ENCODE results near the gene CHIT1.

The CHIT1 gene

DNA sequence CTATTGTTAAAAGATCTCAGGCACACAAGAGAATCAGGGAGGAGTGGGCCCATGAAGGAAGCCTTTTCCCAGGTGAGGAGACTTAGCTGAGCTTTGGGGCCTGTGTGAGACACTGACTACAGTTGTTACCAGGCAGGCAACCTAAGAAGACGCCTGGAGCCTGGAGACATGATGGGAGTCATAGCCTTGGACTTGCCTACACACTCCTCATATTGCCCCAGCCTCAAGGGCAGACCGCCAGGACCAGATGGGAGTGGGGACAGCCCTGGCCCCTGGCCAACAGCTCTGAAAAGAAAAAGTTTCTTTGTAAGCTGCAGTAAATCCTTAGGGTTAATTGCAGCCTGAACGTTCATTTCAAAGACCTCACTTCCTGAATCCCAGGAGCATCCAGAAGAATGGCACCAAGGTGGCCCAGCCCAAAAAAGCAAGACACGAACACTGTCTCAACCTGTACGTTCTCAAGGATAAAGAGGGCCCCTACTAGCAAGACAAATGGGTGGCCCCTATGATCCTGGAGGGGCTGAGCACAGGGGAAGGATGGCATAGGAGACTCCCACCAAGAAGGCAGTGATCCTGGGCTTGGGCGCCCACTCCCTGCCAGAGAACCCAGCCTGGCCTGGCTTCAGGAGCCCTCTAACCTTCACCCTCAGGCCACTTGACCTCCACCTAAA lies 42.6 kb upstream of the CHIT1 start:
- no peak for DNase-seq (ENCODE audit: low spot score)
- TF ChIP-seq, protein P1, sequence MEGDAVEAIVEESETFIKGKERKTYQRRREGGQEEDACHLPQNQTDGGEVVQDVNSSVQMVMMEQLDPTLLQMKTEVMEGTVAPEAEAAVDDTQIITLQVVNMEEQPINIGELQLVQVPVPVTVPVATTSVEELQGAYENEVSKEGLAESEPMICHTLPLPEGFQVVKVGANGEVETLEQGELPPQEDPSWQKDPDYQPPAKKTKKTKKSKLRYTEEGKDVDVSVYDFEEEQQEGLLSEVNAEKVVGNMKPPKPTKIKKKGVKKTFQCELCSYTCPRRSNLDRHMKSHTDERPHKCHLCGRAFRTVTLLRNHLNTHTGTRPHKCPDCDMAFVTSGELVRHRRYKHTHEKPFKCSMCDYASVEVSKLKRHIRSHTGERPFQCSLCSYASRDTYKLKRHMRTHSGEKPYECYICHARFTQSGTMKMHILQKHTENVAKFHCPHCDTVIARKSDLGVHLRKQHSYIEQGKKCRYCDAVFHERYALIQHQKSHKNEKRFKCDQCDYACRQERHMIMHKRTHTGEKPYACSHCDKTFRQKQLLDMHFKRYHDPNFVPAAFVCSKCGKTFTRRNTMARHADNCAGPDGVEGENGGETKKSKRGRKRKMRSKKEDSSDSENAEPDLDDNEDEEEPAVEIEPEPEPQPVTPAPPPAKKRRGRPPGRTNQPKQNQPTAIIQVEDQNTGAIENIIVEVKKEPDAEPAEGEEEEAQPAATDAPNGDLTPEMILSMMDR (IDR thresholded peaks at IDR 0.05; ENCODE audit: extremely low read depth, insufficient read depth, missing control alignments), result no peak
- in situ Hi-C loops (cut with MboI; ENCODE audit: low pct_unique_long_range_greater_than_20kb, low sequenced_read_pairs, unreplicated experiment), result loop anchor here (5.0 to 25.0 kb wide), 3 partner anchors 65 to 440 kb away; no protein-coding TSS in a partner anchor

DNA sequence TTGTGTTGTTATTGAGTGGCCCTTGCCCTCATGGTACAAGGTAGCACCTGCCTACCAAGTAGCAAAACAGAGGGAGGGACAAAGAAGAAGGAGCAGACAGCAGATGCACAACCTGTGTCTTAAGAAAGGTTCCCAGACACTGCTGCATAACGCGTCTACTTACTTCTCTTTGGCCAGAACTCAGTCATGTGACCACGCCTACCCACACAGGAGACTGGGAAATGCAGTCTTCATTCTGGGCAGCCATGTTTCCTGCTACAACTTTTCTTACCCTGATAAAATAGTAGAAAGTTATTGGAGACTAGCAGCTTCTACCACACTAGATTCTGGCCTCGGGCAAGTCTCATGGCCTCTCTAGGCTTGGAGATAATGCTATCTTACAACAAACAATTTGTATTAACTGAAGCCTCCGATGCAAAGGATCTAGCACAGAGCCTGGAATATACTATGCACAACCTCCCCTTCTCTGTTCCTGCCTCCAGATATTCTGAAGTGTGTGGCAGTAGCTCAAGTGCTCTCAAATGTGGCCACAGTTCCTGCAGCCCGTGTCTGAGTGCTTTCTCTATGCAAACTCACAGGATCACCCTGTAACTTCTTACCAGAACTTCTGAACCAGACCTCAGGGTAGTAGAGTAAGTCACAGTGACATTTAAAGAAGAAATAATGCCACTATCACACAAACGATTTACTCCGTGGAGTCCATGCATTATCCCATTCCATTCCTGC lies 41.7 kb upstream of the CHIT1 start:
- peak; percentile 72 for DNase-seq (ENCODE audit: low spot score)
- in situ Hi-C loops (cut with MboI; ENCODE audit: low pct_unique_long_range_greater_than_20kb, low sequenced_read_pairs, unreplicated experiment), result loop anchor here (5.0 to 25.0 kb wide), 3 partner anchors 66 to 441 kb away; no protein-coding TSS in a partner anchor
- TF ChIP-seq, protein P1 (IDR thresholded peaks at IDR 0.05; ENCODE audit: extremely low read depth, insufficient read depth, missing control alignments), result no peak

GRCh38 chr1:203270448-203270847 lies 41.0 kb upstream of the CHIT1 start:
- in situ Hi-C loops (cut with MboI; ENCODE audit: low pct_unique_long_range_greater_than_20kb, low sequenced_read_pairs, unreplicated experiment), result loop anchor here (5.0 to 25.0 kb wide), 3 partner anchors 67 to 442 kb away; no protein-coding TSS in a partner anchor
- no peak for DNase-seq (ENCODE audit: low spot score)

GRCh38 chr1:203269654-203270020 lies 40.2 kb upstream of the CHIT1 start:
- TF ChIP-seq, protein P1 (IDR thresholded peaks at IDR 0.05; ENCODE audit: extremely low read depth, insufficient read depth, missing control alignments), result no peak
- DNase-seq (ENCODE audit: low spot score), result no peak
- in situ Hi-C loops (cut with MboI; ENCODE audit: low pct_unique_long_range_greater_than_20kb, low sequenced_read_pairs, unreplicated experiment), result loop anchor here (5.0 to 25.0 kb wide), 3 partner anchors 68 to 443 kb away; no protein-coding TSS in a partner anchor

More at GRCh38 chr1:203270448-203270847, 41.0 kb upstream of the CHIT1 start:
- TF ChIP-seq, protein P1 (IDR thresholded peaks at IDR 0.05; ENCODE audit: extremely low read depth, insufficient read depth, missing control alignments), result no peak

DNA sequence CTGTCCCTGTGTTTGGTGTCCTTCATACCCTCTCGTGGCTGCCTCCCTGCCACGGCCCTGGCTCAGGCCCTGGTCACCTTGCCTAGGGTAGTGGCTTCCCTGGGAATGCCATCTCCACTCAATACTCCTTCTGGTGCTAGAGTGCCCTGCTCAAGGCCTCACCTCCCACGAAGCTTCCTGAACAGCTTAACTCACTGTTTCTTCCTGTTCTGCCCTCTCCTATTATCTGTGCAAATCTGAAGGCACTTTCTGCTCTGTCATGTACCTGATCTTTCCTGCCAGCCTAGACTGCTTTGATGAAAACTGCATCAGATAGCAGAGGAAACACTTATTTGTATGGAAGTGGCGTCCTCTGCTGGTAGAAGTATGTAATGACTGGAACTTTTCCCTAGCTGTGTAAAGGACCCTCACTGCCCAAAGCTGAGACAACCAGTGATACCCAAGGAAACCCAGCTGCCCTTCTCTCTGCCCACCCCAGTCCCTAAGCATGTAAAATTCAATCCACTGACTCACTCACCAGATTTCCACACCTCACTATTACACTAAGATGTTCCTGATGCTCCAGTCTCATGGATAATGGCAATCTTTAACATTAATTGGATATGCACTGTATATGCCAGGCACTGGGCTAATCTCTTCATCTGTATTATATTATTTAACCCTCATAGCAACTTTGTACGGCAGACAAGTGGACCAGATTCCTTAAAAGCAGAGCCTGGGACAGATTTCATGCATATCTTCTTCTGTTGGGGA lies 39.6 kb upstream of the CHIT1 start:
- DNase-seq (ENCODE audit: low spot score), result peak; percentile 79
- in situ Hi-C loops (cut with MboI; ENCODE audit: low pct_unique_long_range_greater_than_20kb, low sequenced_read_pairs, unreplicated experiment), result loop anchor here (25.0 kb wide), 1 partner anchor 443 kb away; no protein-coding TSS in a partner anchor
- TF ChIP-seq, protein P1 (IDR thresholded peaks at IDR 0.05; ENCODE audit: extremely low read depth, insufficient read depth, missing control alignments), result peak; percentile 88

- no peak for DNase-seq (ENCODE audit: low spot score)
- in situ Hi-C loops (cut with MboI; ENCODE audit: low pct_unique_long_range_greater_than_20kb, low sequenced_read_pairs, unreplicated experiment), result loop anchor here (25.0 kb wide), 1 partner anchor 444 kb away; no protein-coding TSS in a partner anchor
- TF ChIP-seq, protein P1 (IDR thresholded peaks at IDR 0.05; ENCODE audit: extremely low read depth, insufficient read depth, missing control alignments), result no peak
These were observed 38.4 kb upstream of the CHIT1 start for GRCh38 chr1:203267912-203268311.

Data from GM13977 (cell line).